DLD1 (cell line): ENCODE results near the gene MKLN1.
"Not testable (repeated sequence)": the region's sequence is repeated elsewhere in the genome, so short reads cannot be mapped to it uniquely, and the experiment has no call there.

ENCODE experiments used
- in situ Hi-C: cut with HindIII; loops from 2 replicates; pipeline ENCODE4 v1.10.0; 2017; ENCODE audit warnings: low sequenced_read_pairs

The MKLN1 gene

GRCh38 chr7:131455546-131455945 lies 127.9 kb downstream of the MKLN1 start:
- in situ Hi-C loops, result no loop called here

GRCh38 chr7:131456338-131456737 lies 128.7 kb downstream of the MKLN1 start:
- in situ Hi-C loops, result no loop called here

- in situ Hi-C loops, result no loop called here
These were observed 131.6 kb downstream of the MKLN1 start for GRCh38 chr7:131459256-131459655.

- in situ Hi-C loops, result no loop called here
These were observed 134.4 kb downstream of the MKLN1 start for GRCh38 chr7:131462059-131462458.

GRCh38 chr7:131462715-131463114 lies 135.0 kb downstream of the MKLN1 start:
- in situ Hi-C loops, result not testable (repeated sequence)

- in situ Hi-C loops, result no loop called here
These were observed 139.2 kb downstream of the MKLN1 start for GRCh38 chr7:131466735-131467365.

GRCh38 chr7:131467788-131468187 lies 140.1 kb downstream of the MKLN1 start:
- in situ Hi-C loops, result no loop called here

GRCh38 chr7:131471250-131472004 lies 143.8 kb downstream of the MKLN1 start:
- in situ Hi-C loops, result no loop called here

GRCh38 chr7:131476740-131477139 lies 149.1 kb downstream of the MKLN1 start:
- in situ Hi-C loops, result no loop called here

- in situ Hi-C loops, result no loop called here
These were observed 153.0 kb downstream of the MKLN1 start for GRCh38 chr7:131480384-131481315.

- in situ Hi-C loops, result no loop called here
These were observed 155.1 kb downstream of the MKLN1 start for GRCh38 chr7:131482800-131483199.

GRCh38 chr7:131483586-131483985 lies 155.9 kb downstream of the MKLN1 start:
- in situ Hi-C loops, result no loop called here

- in situ Hi-C loops, result no loop called here
These were observed 158.7 kb downstream of the MKLN1 start for GRCh38 chr7:131486346-131486745.

- in situ Hi-C loops, result no loop called here
These were observed 159.5 kb downstream of the MKLN1 start for GRCh38 chr7:131487217-131487616.

- in situ Hi-C loops, result no loop called here
These were observed 160.7 kb downstream of the MKLN1 start for GRCh38 chr7:131488361-131488760.

- in situ Hi-C loops, result no loop called here
These were observed 161.5 kb downstream of the MKLN1 start for GRCh38 chr7:131489196-131489595.

- in situ Hi-C loops, result no loop called here
These were observed 162.2 kb downstream of the MKLN1 start for GRCh38 chr7:131489881-131490280.

GRCh38 chr7:131493081-131493480 lies 165.4 kb downstream of the MKLN1 start:
- in situ Hi-C loops, result no loop called here

- in situ Hi-C loops, result no loop called here
These were observed 165.9 kb downstream of the MKLN1 start for GRCh38 chr7:131493581-131493980.

- in situ Hi-C loops, result no loop called here
These were observed 166.5 kb downstream of the MKLN1 start for GRCh38 chr7:131494182-131494581.
